Raji (cell line): ENCODE data around the gene IFNGR1.

Experiments used
- POLR2A ChIP-seq: IDR thresholded peaks from 2 replicates; pipeline ENCODE4 v1.6.1; 2011; ENCODE audit warnings: low read depth, low read length, control low read depth; ENCODE audit not compliant: insufficient read depth

Gene IFNGR1

DNA sequence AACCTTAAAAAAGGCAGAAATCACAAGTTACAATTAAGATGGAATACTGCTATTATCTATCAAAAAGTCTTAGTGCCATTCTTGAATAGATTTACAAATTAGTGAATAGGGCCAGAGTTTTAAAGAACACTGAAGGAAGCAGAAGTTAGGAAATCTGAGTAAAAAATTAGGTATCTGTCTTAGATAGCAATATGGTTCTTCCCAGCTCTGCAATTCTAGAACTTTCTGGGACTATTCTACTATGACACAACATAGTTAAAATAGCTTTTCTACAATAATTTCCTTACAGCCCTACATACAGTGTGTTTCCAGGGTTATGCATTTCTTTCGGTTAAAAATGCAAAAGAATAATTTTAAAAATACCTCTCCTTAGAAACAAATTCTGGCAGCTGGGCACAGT is 18.2 kb downstream of the IFNGR1 start:
- no peak for TF ChIP-seq POLR2A

DNA sequence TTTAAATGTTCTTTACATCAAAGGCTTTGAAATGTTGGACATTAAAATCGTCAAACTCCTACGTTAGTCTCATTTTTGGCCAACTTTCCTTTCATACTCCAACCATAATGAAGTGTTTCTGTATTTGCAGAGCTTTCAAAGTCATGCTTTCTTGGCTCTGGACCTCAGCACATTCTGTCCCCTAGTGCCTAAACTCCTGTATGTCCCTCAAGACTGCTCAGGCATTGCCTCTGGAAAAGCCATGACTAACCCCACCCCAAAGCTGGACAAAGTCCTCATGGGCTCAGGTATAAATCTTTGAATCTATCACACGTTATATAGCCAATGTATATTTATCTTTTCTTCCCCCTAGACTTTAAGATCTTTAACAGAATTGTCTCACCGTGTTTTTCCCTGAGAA is 18.9 kb downstream of the IFNGR1 start:
- TF ChIP-seq POLR2A = no peak

DNA sequence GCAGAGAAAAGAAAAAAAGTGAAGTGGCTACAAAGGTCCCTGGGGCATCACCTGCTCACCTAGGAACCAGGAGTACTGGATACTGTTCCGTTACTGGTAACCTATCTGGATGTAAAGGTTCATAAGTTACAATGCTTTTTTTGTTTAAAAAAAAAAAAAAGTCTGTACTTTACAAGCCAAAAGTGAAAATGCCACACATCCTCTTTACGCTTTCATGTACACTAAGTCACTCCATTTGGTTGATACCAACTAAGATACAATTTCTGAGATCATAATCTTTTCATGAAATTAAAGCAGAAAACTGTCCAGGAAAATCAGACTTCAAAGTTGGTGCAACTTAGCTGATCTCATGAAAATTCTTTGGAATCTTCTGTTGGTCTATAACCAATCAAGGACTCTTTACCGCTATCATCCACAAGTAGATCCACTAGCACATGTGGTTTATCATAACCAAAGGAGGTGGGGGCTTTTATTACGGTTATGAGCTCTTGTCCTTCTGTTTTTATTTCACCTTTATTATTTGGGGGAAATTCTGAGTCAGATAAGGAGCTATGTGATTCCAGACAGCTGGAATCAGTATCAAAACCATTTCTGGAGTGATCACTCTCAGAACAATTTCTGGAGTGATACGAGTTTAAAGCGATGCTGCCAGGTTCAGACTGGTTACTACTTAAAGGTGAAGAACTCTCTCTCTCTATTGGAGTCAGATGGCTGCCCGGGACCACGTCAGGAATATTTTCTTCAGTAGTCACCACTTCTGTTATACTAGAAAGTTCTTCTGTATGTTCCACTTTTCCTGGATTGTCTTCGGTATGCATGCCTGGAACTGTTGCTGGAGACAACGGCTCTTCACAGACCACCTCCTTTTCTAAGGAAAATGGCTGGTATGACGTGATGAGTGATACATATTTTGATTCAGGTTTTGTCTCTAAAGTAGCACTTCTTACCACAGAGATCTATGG is 21.2 kb downstream of the IFNGR1 start:
- no peak for TF ChIP-seq POLR2A

GRCh38 chr6:137193256-137194070 is 25.7 kb downstream of the IFNGR1 start:
- TF ChIP-seq POLR2A = no peak

- no peak for TF ChIP-seq POLR2A
These were observed 26.4 kb downstream of the IFNGR1 start for GRCh38 chr6:137192821-137193220.

- no peak for TF ChIP-seq POLR2A
These were observed 27.5 kb downstream of the IFNGR1 start for GRCh38 chr6:137191670-137192069.

DNA sequence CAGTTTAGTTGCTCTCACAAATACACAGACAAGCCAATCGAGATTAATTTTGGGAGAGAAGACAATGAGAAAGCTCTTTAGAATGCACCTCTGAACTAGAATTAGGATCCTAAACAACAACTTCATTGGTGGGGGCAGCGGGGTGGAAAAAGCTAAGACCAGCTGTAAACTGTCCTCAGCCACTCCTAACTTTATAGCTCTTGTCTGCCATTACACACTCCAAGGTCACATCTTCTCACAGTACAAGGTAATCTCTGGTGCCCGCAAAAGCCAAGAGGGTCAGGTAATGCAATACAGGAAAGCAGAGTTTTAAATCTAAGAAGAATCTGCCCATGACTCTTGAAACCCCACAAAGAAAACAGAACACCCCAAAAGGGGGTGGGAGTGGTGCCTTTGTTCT is 27.9 kb downstream of the IFNGR1 start:
- no peak for TF ChIP-seq POLR2A

DNA sequence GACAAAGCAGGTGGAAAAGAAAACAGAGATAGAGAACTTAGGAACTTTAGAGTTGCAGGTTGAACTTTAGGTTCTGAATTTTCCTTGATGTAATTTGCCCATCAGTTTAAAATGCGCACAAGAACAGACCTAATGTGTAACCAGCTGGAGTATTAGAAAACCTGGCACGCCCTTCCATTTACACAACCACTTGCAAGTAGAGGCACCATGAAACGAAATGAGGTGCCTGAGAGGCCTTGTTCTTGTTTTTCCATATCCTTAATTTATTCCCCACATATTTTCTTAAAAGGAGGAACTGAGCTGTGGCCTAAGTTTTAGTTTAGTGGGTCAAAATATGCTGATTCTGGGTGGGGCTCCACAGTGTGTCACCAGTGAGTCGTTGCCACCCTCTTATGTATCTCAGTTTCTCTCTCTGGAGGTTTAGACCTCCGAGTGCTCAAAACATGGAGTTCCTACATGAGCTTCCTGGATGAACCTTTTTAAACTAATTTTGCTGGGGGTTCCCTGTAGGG is 28.5 kb downstream of the IFNGR1 start:
- TF ChIP-seq POLR2A = no peak

GRCh38 chr6:137188855-137189254 is 30.3 kb downstream of the IFNGR1 start:
- no peak for TF ChIP-seq POLR2A

- TF ChIP-seq POLR2A = no peak
These were observed 33.9 kb downstream of the IFNGR1 start for GRCh38 chr6:137185290-137185689.

- TF ChIP-seq POLR2A = no peak
These were observed 36.5 kb downstream of the IFNGR1 start for GRCh38 chr6:137182654-137183073.

- no peak for TF ChIP-seq POLR2A
These were observed 37.1 kb downstream of the IFNGR1 start for GRCh38 chr6:137181891-137182653.

GRCh38 chr6:137177611-137178010 is 41.6 kb downstream of the IFNGR1 start:
- no peak for TF ChIP-seq POLR2A

- TF ChIP-seq POLR2A = no peak
These were observed 42.5 kb downstream of the IFNGR1 start for GRCh38 chr6:137176729-137177128.

DNA sequence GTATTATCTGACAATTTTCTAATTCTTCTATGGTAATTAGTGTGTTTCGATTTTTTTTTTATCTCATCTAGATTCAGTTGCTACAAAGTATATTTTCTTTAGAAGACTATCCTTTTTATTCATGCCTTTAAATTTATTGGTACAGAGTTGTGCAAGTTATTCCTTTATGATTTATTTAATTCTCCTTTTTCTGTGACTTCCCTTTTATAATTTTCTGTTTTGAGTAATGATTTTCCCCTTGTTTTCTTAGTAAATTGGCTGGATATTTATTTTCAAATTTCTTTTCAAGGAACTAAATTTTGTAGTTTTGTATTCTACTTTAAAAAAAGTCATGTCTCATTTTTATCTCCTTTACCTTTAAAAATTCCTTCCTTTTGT is 43.3 kb downstream of the IFNGR1 start:
- TF ChIP-seq POLR2A = no peak
